Dedifferentiated amniotic fluid mesenchymal stem cell (primary cell): ENCODE data around the gene ZNF561.

Experiments
- DNase-seq: peaks from one replicate; pipeline ENCODE4 v3.0.0-alpha.2; 2016; ENCODE audit errors: extremely low spot score

ZNF561 gene

GRCh38 chr19:9580728-9581127 lies 40.3 kb downstream of the ZNF561 start:
- DNase-seq: no peak

DNA sequence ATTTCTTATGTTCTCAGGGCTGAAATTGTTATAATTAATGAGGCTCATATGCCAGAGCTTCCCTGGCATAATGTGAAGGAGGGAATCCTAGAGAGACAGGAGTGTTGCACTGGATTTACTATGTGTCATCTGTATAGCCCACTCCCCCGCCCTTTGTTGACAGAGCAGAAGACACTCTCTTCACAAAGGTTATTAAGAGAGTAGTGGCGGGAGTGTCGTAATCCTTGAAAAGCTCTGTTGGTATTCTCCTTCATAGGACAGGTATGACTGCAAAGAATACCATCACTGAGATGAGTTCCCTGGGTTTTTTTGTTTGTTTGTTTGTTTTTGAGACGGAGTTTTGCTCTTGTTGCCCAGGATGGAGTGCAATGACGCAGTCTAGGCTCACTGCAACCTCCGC lies 50.8 kb downstream of the ZNF561 start:
- no peak for DNase-seq

DNA sequence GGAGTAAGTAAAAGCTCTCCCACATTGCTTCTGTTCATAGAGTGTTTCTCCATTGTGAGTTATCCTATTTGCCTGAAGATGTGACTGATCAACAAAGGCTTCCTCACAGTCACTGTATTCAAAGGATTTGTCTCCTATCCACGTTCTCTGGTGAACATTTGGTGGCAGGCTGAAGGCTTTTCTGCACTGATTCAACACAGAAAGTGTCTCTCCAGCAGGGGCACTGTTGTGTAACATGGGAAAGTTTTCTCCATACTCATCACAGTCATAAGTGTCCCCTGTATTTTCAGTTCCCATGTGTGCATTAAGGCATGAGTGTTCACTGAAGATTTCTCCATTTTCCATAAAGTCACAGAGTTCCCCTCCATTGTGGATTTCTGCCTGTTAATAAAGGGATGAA lies 54.3 kb downstream of the ZNF561 start:
- DNase-seq: no peak

DNA sequence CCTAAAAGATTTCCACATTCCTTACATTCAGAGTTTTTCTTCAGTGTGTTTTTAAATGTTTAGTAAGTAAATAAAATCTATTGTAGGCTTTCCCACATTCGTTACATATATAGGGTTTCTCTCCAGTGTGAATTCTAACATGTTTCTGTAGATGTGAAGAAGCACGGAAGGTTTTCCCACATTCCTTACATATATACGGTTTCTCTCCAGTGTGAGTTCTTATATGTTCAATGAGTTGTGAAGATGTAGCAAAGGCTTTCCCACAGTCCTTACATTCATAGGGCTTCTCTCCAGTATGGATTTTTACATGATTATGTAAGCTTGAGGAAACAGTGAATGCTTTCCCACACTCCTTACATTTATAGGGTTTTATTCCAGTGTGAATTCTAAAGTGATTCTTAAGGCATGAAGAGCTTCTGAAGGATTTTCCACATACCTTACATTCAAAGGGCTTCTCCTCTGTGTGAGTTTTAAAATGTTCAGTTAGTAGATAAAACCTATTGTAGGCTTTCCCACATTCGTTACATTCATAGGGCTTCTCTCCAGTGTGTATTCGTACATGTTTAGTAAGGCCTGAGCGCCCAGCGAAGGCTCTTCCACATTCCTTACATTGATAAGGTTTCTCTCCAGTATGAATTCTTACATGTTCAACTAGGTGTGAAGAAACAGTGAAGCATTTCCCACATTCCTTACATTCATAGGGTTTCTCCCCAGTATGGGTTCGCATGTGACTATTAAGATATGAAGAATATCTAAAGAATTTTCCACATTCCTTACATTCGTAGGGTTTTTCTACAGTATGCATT lies 54.9 kb downstream of the ZNF561 start:
- DNase-seq: no peak
